Heart left ventricle (tissue), 13 donors: Measurements from ENCODE around the gene REEP5.

Source experiments
- POLR2A ChIP-seq, 2 donors: fragments of 450-650 bp; IDR thresholded peaks; one replicate each; pipeline ENCODE4 v1.6.1; 2017; ENCODE audit warnings: antibody characterized with exemption in 2 of 2, mild to moderate bottlenecking in 2 of 2, moderate library complexity in 2 of 2
- TF ChIP-seq, protein P1 (sequence below), 12 donors: fragments of 200-600 bp; sonication (generic) in 4 of 12; IDR thresholded peaks; one replicate each; pipeline versions ENCODE4 v1.5.0 to v1.8.0; 2018 to 2022; ENCODE audit warnings: antibody characterized with exemption in 12 of 12, mild to moderate bottlenecking in 5 of 12
- donor health status: ischemic (EF 13 %, LVEDD 7.1; RV severe dilation, severe dysfunction).
- donor health status: DM: no; HTN: yes; CAD: no.
- donor health status: DM: no; HTN: no; CAD: no.
- donor health status: ischemic (EF 25% LVEDD 6.9; RV normal size, moderate dysfunction).
- donor health status: ischemic (EF 25% LVEDD 5.7; RV mildly dilated, moderate dysfunction).
- donor health status: ischemic (EF 35%, LVEDD 5.7; RV mildly dilated, moderate dysfunction).
- donor health status: nonischemic (EF 11% LVEDD 7.7; RV severe dilation, severe dysfunction).
- donor health status: DM: yes; HTN: yes; CAD: no.
- donor health status: PGD.
- donor health status: ischemic (EF 29% LVEDD 5.4; RV normal size, mild dysfunction).
- donor health status: nonischemic (EF 23%, LVEDD 6.1; RV moderate dilation, normal function).

DNA sequence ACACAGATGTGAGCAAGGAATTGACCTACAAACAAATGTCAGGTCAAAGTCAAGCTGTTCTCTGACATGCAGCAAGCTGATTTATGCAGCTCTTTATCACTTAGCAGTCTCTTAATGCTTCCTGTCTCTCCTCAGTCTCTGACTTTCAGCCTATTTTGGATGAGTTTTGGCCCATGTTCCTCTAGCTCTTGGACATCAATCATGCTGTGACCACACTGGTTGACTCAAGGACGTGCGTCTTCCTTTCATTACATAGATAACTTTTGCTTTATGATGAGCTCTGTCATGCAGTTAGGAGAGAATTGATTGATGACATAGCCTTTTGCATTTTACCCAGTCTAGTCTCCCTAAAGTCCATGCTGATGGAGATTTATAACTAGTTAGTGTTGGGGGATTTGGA, 9.4 kb upstream of the REEP5 start:
- TF ChIP-seq, protein P1, sequence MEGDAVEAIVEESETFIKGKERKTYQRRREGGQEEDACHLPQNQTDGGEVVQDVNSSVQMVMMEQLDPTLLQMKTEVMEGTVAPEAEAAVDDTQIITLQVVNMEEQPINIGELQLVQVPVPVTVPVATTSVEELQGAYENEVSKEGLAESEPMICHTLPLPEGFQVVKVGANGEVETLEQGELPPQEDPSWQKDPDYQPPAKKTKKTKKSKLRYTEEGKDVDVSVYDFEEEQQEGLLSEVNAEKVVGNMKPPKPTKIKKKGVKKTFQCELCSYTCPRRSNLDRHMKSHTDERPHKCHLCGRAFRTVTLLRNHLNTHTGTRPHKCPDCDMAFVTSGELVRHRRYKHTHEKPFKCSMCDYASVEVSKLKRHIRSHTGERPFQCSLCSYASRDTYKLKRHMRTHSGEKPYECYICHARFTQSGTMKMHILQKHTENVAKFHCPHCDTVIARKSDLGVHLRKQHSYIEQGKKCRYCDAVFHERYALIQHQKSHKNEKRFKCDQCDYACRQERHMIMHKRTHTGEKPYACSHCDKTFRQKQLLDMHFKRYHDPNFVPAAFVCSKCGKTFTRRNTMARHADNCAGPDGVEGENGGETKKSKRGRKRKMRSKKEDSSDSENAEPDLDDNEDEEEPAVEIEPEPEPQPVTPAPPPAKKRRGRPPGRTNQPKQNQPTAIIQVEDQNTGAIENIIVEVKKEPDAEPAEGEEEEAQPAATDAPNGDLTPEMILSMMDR (IDR thresholded peaks at IDR 0.05), result no peak
- no peak for TF ChIP-seq POLR2A (IDR thresholded peaks at IDR 0.05)
